B cell (primary cell): ENCODE measurements around the gene LIN7B. TPM values are rescaled to one million over a fixed set of nuclear protein-coding genes. Genes with fewer than 3 reads are reported as not detected.

Experiments
- ATAC-seq: fragments of 200-7000 bp; cut with Tn5 transposase; one replicate; pipeline ENCODE4 v1.10.0; 2021; ENCODE audit warnings: low read depth, mild to moderate bottlenecking, moderate number of reproducible peaks, moderate library complexity
- CTCF ChIA-PET: fragments of 350-600 bp; sonication (Branson Sonifier 250); formaldehyde crosslinking; loops from one replicate; lab custom pipeline; 2021; ENCODE audit warnings: antibody characterized with exemption, inconsistent platforms; lab: Charles Lee
- POLR2A ChIA-PET: fragments of 350-600 bp; sonication (Branson Sonifier 250); formaldehyde crosslinking; loops from one replicate; lab custom pipeline; 2021; ENCODE audit warnings: antibody characterized with exemption; lab: Charles Lee
- DNase-seq: peaks from one replicate; pipeline ENCODE4 v3.0.0; 2013
- H2AFZ ChIP-seq: 2 replicates; pipeline ENCODE4 v1.6.1; 2012; ENCODE audit warnings: mild to moderate bottlenecking, low read depth, low read length; ENCODE audit not compliant: insufficient read depth, poor library complexity, severe bottlenecking
- H3K27ac ChIP-seq, 2 donors: 1 replicate in 1 of 2; 2 replicates in 1 of 2; pipeline ENCODE4 v1.5.1; 2012 to 2013; ENCODE audit warnings: low read length in 2 of 2, mild to moderate bottlenecking in 2 of 2, moderate library complexity in 1 of 2
- H3K27me3 ChIP-seq, 4 experiments: fragments of 200-600 bp in 1 of 4; sonication (generic) in 1 of 4; replicated peaks in 1 of 4; 1 replicate in 2 of 4; 2 replicates in 2 of 4; pipeline versions ENCODE4 v1.6.1 to v1.7.0; 2013 to 2016; ENCODE audit warnings: low read length in 3 of 4, mild to moderate bottlenecking in 2 of 4, mixed read lengths in 1 of 4, moderate library complexity in 1 of 4; ENCODE audit not compliant: insufficient read depth in 4 of 4, control insufficient read depth in 3 of 4; ENCODE audit errors: control extremely low read depth in 1 of 4
- H3K36me3 ChIP-seq, 2 experiments: replicated peaks in 1 of 2; 1 replicate in 1 of 2; 2 replicates in 1 of 2; pipeline versions ENCODE4 v1.6.1 to v1.7.1; 2013; ENCODE audit warnings: low read length in 1 of 2; ENCODE audit not compliant: insufficient read depth in 2 of 2, control insufficient read depth in 1 of 2; ENCODE audit errors: control extremely low read depth in 1 of 2, extremely low read depth in 1 of 2
- H3K4me1 ChIP-seq, 2 donors: fragments of 200-600 bp in 1 of 2; sonication (generic) in 1 of 2; 1 replicate in 1 of 2; 2 replicates in 1 of 2; pipeline versions ENCODE4 v1.5.1 to v1.6.1; 2013 to 2017; ENCODE audit warnings: low read length in 2 of 2; ENCODE audit not compliant: control insufficient read depth in 2 of 2, insufficient read depth in 2 of 2
- H3K4me2 ChIP-seq: replicated peaks from 2 replicates; pipeline ENCODE3; 2012; ENCODE audit warnings: mild to moderate bottlenecking, low read depth, low read length; ENCODE audit not compliant: poor library complexity, severe bottlenecking
- H3K4me3 ChIP-seq, 5 experiments: fragments of 200-600 bp in 1 of 5; sonication (generic) in 1 of 5; 1 replicate in 3 of 5; 2 replicates in 2 of 5; pipeline versions ENCODE4 v1.5.1 to v1.7.0; 2011 to 2016; ENCODE audit warnings: low read length in 4 of 5, mild to moderate bottlenecking in 4 of 5, low read depth in 2 of 5, control low read depth in 1 of 5, moderate library complexity in 1 of 5; ENCODE audit not compliant: insufficient read depth in 1 of 5; ENCODE audit errors: control extremely low read depth in 1 of 5, extremely low read depth in 1 of 5
- H3K79me2 ChIP-seq: fragments of 200-600 bp; sonication (generic); one replicate; pipeline ENCODE4 v1.6.0; 2016; ENCODE audit warnings: low read length; ENCODE audit not compliant: control insufficient read depth, insufficient read depth
- H3K9ac ChIP-seq: fragments of 200-600 bp; sonication (generic); 2 replicates; pipeline ENCODE4 v1.6.1; 2017; ENCODE audit warnings: mild to moderate bottlenecking, low read length, moderate library complexity
- H3K9me3 ChIP-seq, 3 donors: one replicate each; pipeline versions ENCODE4 v1.6.1 to v1.7.1; 2013; ENCODE audit warnings: low read length in 2 of 3; ENCODE audit not compliant: control insufficient read depth in 2 of 3, insufficient read depth in 1 of 3; ENCODE audit errors: control extremely low read depth in 1 of 3
- H4K20me1 ChIP-seq: 2 replicates; pipeline ENCODE4 v1.6.0; 2012; ENCODE audit warnings: mild to moderate bottlenecking, low read length; ENCODE audit not compliant: insufficient read depth, control insufficient read depth, poor library complexity, severe bottlenecking
- H3K27ac Mint-ChIP-seq: one replicate; pipeline ENCODE4 v1.8.0; 2021; ENCODE audit warnings: mixed read lengths
- H3K27me3 Mint-ChIP-seq: one replicate; pipeline ENCODE4 v1.8.0; 2021; ENCODE audit warnings: mixed read lengths
- H3K4me1 Mint-ChIP-seq: one replicate; pipeline ENCODE4 v1.8.0; 2021; ENCODE audit warnings: mixed read lengths
- H3K4me3 Mint-ChIP-seq: one replicate; pipeline ENCODE4 v1.8.0; 2021; ENCODE audit warnings: mixed read lengths
- H3K9me3 Mint-ChIP-seq: one replicate; pipeline ENCODE4 v1.8.0; 2022; ENCODE audit warnings: mixed read lengths; ENCODE audit not compliant: insufficient read depth
- EZH2 ChIP-seq: IDR thresholded peaks from 2 replicates; pipeline ENCODE4 v1.6.1; 2012; ENCODE audit warnings: borderline replicate concordance, low read depth, mild to moderate bottlenecking, moderate library complexity, low read length; ENCODE audit not compliant: insufficient read depth, poor library complexity, severe bottlenecking
- WGBS: methylation state at CpG from one replicate; pipeline ENCODE4 v1.1.5; 2013; ENCODE audit warnings: missing lambda C conversion rate; ENCODE audit not compliant: insufficient coverage; 5-methylcytosine and 5-hydroxymethylcytosine counted together
- intact Hi-C: fragments of 100-400 bp; cut with micrococcal nuclease; formaldehyde crosslinking; loops from one replicate; pipeline ENCODE4 v1.10.0; 2022
- polyA plus RNA-seq: library from polyadenylated mRNA; depleted of rRNA; stranded (reverse); fragments of >200 nt; gene quantifications from 2 replicates; pipeline ENCODE4 v1.2.3, GENCODE V29; 2012
- total RNA-seq, 2 donors: library from RNA; stranded (reverse); fragments of 120-200 nt in 1 of 2; gene quantifications; 1 replicate in 1 of 2; 2 replicates in 1 of 2; pipeline versions ENCODE4 v1.2.3 to v1.2.4, GENCODE V29; 2013 to 2022
- TF ChIP-seq, protein P1 (sequence below): fragments of 200-600 bp; IDR thresholded peaks from one replicate; pipeline ENCODE4 v1.8.0; 2022; ENCODE audit warnings: antibody characterized with exemption, mild to moderate bottlenecking

The LIN7B gene
- total and polyA plus RNA-seq, 2 donors (not counting 1 experiment from before 2014, with no cell fraction given) = 7.4 to 12.4 TPM

DNA sequence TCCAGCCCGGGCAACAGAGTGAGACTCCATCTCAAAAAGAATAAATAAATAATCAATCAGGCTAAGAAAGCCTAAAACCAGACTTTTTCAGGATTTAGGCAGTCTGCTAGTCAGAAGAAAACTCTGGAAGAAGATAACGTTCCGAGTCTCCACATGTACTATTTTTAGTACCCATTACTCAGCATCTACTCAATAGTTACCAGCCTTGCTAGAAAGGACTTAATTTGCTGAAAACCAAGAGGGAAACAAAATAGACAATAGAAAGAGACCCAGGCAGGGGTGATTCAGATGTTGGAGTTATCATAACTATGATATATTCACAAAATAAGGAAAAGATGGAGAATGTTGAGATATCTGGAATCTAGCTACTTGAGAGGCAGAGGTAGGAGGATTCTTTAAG, 3.6 kb upstream of the LIN7B start:
- Histone ChIP-seq H3K4me2 (no peak overlapping the region), H2AFZ (no peak overlapping the region), H3K36me3 (peaks cover 0 to 30% of the 10 kb centered on the region in 2 experiments), H3K27me3 (no peaks in the 10 kb centered on the region), H3K4me1 (peaks cover 5 to 17% of the 10 kb centered on the region in 2 donors), H3K27ac (no peak overlapping the region), H3K4me3 (no peak overlapping the region), H3K9me3 (no peaks in the 10 kb centered on the region), H3K79me2 (no peaks in the 10 kb centered on the region), H3K9ac (no peak overlapping the region), H4K20me1 (peaks cover 27% of the 10 kb centered on the region)
- ATAC-seq (no peak), DNase-seq (no peak)
- no peaks in the 10 kb centered on the region for H3K27me3 Mint-ChIP-seq
- intact Hi-C loops = loop anchor here (5.0 to 10.0 kb wide), 4 partner anchors 37 to 564 kb away; partner anchors contain the start of genes DBP, GYS1, PRMT1 and RUVBL2
- ChIA-PET CTCF (interaction anchor here (0.7 to 2.2 kb wide), 6 partner anchors 10 to 38 kb away, joined by 3 to 8 read pairs (median 5); no protein-coding TSS in a partner anchor), POLR2A (interaction anchor here (0.7 kb wide), 1 partner anchor 417 kb away, joined by 4 read pairs; no protein-coding TSS in a partner anchor)
- no peak overlapping the region for H3K27ac Mint-ChIP-seq
- no peaks in the 10 kb centered on the region for H3K9me3 Mint-ChIP-seq
- WGBS = 100% methylated on average over 1 of the region's 3 CpGs
- TF ChIP-seq, protein P1, sequence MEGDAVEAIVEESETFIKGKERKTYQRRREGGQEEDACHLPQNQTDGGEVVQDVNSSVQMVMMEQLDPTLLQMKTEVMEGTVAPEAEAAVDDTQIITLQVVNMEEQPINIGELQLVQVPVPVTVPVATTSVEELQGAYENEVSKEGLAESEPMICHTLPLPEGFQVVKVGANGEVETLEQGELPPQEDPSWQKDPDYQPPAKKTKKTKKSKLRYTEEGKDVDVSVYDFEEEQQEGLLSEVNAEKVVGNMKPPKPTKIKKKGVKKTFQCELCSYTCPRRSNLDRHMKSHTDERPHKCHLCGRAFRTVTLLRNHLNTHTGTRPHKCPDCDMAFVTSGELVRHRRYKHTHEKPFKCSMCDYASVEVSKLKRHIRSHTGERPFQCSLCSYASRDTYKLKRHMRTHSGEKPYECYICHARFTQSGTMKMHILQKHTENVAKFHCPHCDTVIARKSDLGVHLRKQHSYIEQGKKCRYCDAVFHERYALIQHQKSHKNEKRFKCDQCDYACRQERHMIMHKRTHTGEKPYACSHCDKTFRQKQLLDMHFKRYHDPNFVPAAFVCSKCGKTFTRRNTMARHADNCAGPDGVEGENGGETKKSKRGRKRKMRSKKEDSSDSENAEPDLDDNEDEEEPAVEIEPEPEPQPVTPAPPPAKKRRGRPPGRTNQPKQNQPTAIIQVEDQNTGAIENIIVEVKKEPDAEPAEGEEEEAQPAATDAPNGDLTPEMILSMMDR = no peak
- TF ChIP-seq EZH2 = no peak
- H3K4me1 Mint-ChIP-seq = peaks cover 18% of the 10 kb centered on the region
- H3K4me3 Mint-ChIP-seq = no peak overlapping the region

DNA sequence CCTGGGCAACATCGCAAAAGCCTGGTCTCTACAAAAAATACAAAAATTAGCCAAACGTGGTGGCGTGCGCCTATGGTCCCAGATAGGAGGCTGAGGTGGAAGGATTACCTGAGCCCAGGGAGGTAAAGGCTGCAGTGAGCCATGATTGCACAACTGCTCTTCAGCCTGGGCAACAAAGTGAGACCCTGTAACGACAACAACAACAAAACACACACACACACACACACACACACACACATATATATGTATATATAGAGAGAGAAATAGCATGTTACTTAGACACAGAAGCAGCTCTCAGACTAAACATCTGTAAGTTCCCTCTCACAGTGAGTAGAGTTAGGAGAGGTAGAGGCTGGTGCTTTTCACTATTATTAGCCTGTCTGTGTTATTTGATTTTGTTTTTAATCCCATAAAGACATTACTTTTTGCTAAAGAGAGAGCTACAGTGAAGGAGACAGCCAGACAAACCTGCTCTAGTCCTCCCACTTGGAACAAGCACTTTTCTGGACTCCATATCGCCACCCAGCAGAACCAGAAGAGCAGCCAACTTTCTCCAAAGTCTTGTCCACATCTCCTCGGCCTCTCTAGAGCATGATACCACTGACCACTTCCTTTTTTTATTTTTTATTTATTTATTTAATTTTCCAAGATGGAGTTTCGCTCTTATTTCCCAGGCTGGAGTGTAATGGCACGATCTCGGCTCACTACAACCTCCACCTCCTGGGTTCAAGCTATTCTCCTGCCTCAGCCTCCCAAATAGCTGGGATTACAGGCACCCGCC, 2.8 kb upstream of the LIN7B start:
- Histone ChIP-seq H3K79me2 (no peaks in the 10 kb centered on the region), H3K9me3 (no peaks in the 10 kb centered on the region), H3K27me3 (no peaks in the 10 kb centered on the region), H3K27ac (no peak overlapping the region), H3K4me3 (no peak overlapping the region), H3K4me1 (peaks cover 5 to 17% of the 10 kb centered on the region in 2 donors), H3K4me2 (no peak overlapping the region), H2AFZ (no peak overlapping the region), H3K9ac (no peak overlapping the region), H3K36me3 (peaks cover 0 to 25% of the 10 kb centered on the region in 2 experiments), H4K20me1 (peaks cover 19% of the 10 kb centered on the region)
- no peak for TF ChIP-seq EZH2
- TF ChIP-seq, protein P1 = no peak
- DNase-seq (no peak), ATAC-seq (no peak)
- H3K27me3 Mint-ChIP-seq = no peaks in the 10 kb centered on the region
- POLR2A ChIA-PET = no interaction called here
- no peak overlapping the region for H3K27ac Mint-ChIP-seq
- no CpG with 5 or more reads among the region's 11 CpGs for WGBS
- H3K9me3 Mint-ChIP-seq = no peaks in the 10 kb centered on the region
- CTCF ChIA-PET = interaction anchor here (0.9 to 2.0 kb wide), 4 partner anchors 11 to 37 kb away, joined by 3 to 8 read pairs (median 5); no protein-coding TSS in a partner anchor
- H3K4me3 Mint-ChIP-seq = no peak overlapping the region
- H3K4me1 Mint-ChIP-seq = peaks cover 22% of the 10 kb centered on the region
- intact Hi-C loops = loop anchor here (5.0 to 10.0 kb wide), 4 partner anchors 36 to 563 kb away; partner anchors contain the start of genes DBP, GYS1, PRMT1 and RUVBL2
